BLaER1 (cell line): ENCODE data around the gene HPF1.

Experiments
- H3K27ac ChIP-seq: shearing (Covaris generic); formaldehyde crosslinking; 2 replicates; pipeline ENCODE4 v1.8.1; 2022
- H3K27me3 ChIP-seq: shearing (Covaris generic); formaldehyde crosslinking; 2 replicates; pipeline ENCODE4 v1.8.1; 2022
- H3K36me3 ChIP-seq: shearing (Covaris generic); formaldehyde crosslinking; 2 replicates; pipeline ENCODE4 v1.8.1; 2022
- H3K4me1 ChIP-seq: shearing (Covaris generic); formaldehyde crosslinking; 2 replicates; pipeline ENCODE4 v1.8.1; 2022
- H3K4me2 ChIP-seq: shearing (Covaris generic); formaldehyde crosslinking; 2 replicates; pipeline ENCODE4 v1.8.1; 2022
- H3K4me3 ChIP-seq: shearing (Covaris generic); formaldehyde crosslinking; 2 replicates; pipeline ENCODE4 v1.8.1; 2022
- H3K9ac ChIP-seq: shearing (Covaris generic); formaldehyde crosslinking; 2 replicates; pipeline ENCODE4 v1.8.1; 2022
- H3K9me3 ChIP-seq: shearing (Covaris generic); formaldehyde crosslinking; 2 replicates; pipeline ENCODE4 v1.8.1; 2022
- H4K20me1 ChIP-seq: shearing (Covaris generic); formaldehyde crosslinking; 2 replicates; pipeline ENCODE4 v1.8.1; 2022
- Cebpa-rat ChIP-seq: shearing (Covaris generic); IDR thresholded peaks from 2 replicates; pipeline ENCODE4 v1.8.1; 2022

Gene HPF1

GRCh38 chr4:169707958-169708643, 49.6 kb downstream of the HPF1 start:
- H3K4me1 ChIP-seq = no peaks in the 10 kb centered on the region
- H3K9me3 ChIP-seq = no peaks in the 10 kb centered on the region
- no peak overlapping the region for H3K4me2 ChIP-seq
- no peaks in the 10 kb centered on the region for H3K27me3 ChIP-seq
- TF ChIP-seq Cebpa-rat = no peak
- H3K4me3 ChIP-seq = no peak overlapping the region
- no peaks in the 10 kb centered on the region for H4K20me1 ChIP-seq
- H3K36me3 ChIP-seq = peaks cover 19% of the 10 kb centered on the region
- no peak overlapping the region for H3K9ac ChIP-seq
- H3K27ac ChIP-seq = no peak overlapping the region

- H3K4me1 ChIP-seq = peaks cover 17% of the 10 kb centered on the region
- H3K9ac ChIP-seq = no peak overlapping the region
- peaks cover 15% of the 10 kb centered on the region for H3K9me3 ChIP-seq
- H3K27ac ChIP-seq = no peak overlapping the region
- H3K27me3 ChIP-seq = no peaks in the 10 kb centered on the region
- no peaks in the 10 kb centered on the region for H4K20me1 ChIP-seq
- H3K4me3 ChIP-seq = no peak overlapping the region
- H3K4me2 ChIP-seq = peak overlapping the region; percentile 61
- peaks cover 31% of the 10 kb centered on the region for H3K36me3 ChIP-seq
- TF ChIP-seq Cebpa-rat = no peak
These were observed 59.4 kb downstream of the HPF1 start for GRCh38 chr4:169698331-169698730.

GRCh38 chr4:169690787-169691186, 67.0 kb downstream of the HPF1 start:
- Histone ChIP-seq H3K27me3 (no peaks in the 10 kb centered on the region), H3K4me3 (no peak overlapping the region), H3K9ac (no peak overlapping the region), H3K9me3 (no peaks in the 10 kb centered on the region), H3K36me3 (peaks cover 25% of the 10 kb centered on the region), H4K20me1 (no peaks in the 10 kb centered on the region), H3K4me2 (no peak overlapping the region), H3K27ac (no peak overlapping the region), H3K4me1 (no peaks in the 10 kb centered on the region)
- no peak for TF ChIP-seq Cebpa-rat

- TF ChIP-seq Cebpa-rat = no peak
- Histone ChIP-seq H3K27me3 (no peaks in the 10 kb centered on the region), H3K4me3 (no peak overlapping the region), H3K4me2 (no peak overlapping the region), H3K36me3 (peaks cover 25% of the 10 kb centered on the region), H4K20me1 (no peaks in the 10 kb centered on the region), H3K27ac (no peak overlapping the region), H3K9ac (no peak overlapping the region), H3K9me3 (no peaks in the 10 kb centered on the region), H3K4me1 (no peaks in the 10 kb centered on the region)
These were observed 68.1 kb downstream of the HPF1 start for GRCh38 chr4:169689681-169690080.

- no peak for TF ChIP-seq Cebpa-rat
- H3K4me3 ChIP-seq = no peak overlapping the region
These were observed 75.2 kb downstream of the HPF1 start for GRCh38 chr4:169682372-169683047.

More at GRCh38 chr4:169682372-169683047, 75.2 kb downstream of the HPF1 start:
- H3K27ac ChIP-seq = no peak overlapping the region
- peaks cover 37% of the 10 kb centered on the region for H3K36me3 ChIP-seq
- H3K27me3 ChIP-seq = no peaks in the 10 kb centered on the region
- no peaks in the 10 kb centered on the region for H3K4me1 ChIP-seq
- H3K4me2 ChIP-seq = no peak overlapping the region
- no peak overlapping the region for H3K9ac ChIP-seq
- peaks cover 15% of the 10 kb centered on the region for H3K9me3 ChIP-seq
- no peaks in the 10 kb centered on the region for H4K20me1 ChIP-seq
